NCI-H82 treated with DMSO at 0.1 percent for 48 hours (cell line): ENCODE data around the gene LAMTOR2.
A peak's percentile ranks its signal among the peaks of the same experiment; 100 is the strongest.
"Not testable (repeated sequence)": the region's sequence is repeated elsewhere in the genome, so short reads cannot be mapped to it uniquely, and the experiment has no call there.

Experiments used
- DNase-seq: peaks from one replicate; lab custom pipeline; 2025; ENCODE audit not compliant: unreplicated experiment; lab: John Stamatoyannopoulos, UW

Gene LAMTOR2

GRCh38 chr1:156054500-156055280 is at the start of gene LAMTOR2:
Gene LAMTOR2 (plus strand): TSS chr1:156054782. CDS start chr1:156054890, 108 bp downstream.
- DNase-seq, result peak; percentile 99

GRCh38 chr1:156004843-156005584 is 49.6 kb upstream of the LAMTOR2 start:
- DNase-seq, result no peak

- DNase-seq, result no peak
These were observed 47.8 kb upstream of the LAMTOR2 start for GRCh38 chr1:156006666-156007376.

- DNase-seq, result no peak
These were observed 45.2 kb upstream of the LAMTOR2 start for GRCh38 chr1:156009404-156009803.

GRCh38 chr1:156012051-156012817 is 42.3 kb upstream of the LAMTOR2 start:
- no peak for DNase-seq

- DNase-seq, result no peak
These were observed 39.8 kb upstream of the LAMTOR2 start for GRCh38 chr1:156014829-156015228.

- DNase-seq, result no peak
These were observed 34.7 kb upstream of the LAMTOR2 start for GRCh38 chr1:156019946-156020292.

GRCh38 chr1:156020293-156021092 is 34.1 kb upstream of the LAMTOR2 start, which contains the start of gene SSR2:
Gene SSR2 (minus strand): TSS chr1:156020951. CDS start chr1:156020167, 784 bp downstream.
- DNase-seq, result peak; percentile 93

- no peak for DNase-seq
These were observed 33.5 kb upstream of the LAMTOR2 start for GRCh38 chr1:156021093-156021428.

GRCh38 chr1:156021954-156022353 is 32.6 kb upstream of the LAMTOR2 start:
- DNase-seq, result no peak

GRCh38 chr1:156024801-156025200 is 29.8 kb upstream of the LAMTOR2 start:
- DNase-seq, result no peak

- DNase-seq, result peak; percentile 54
These were observed 28.7 kb upstream of the LAMTOR2 start for GRCh38 chr1:156025876-156026275.

GRCh38 chr1:156026588-156026987 is 28.0 kb upstream of the LAMTOR2 start:
- DNase-seq, result no peak

GRCh38 chr1:156033011-156033410 is 21.6 kb upstream of the LAMTOR2 start:
- DNase-seq, result no peak

- not testable (repeated sequence) for DNase-seq
These were observed 19.6 kb upstream of the LAMTOR2 start for GRCh38 chr1:156034991-156035390.

GRCh38 chr1:156042828-156043227 is 11.8 kb upstream of the LAMTOR2 start:
- no peak for DNase-seq

- DNase-seq, result no peak
These were observed 9.5 kb upstream of the LAMTOR2 start for GRCh38 chr1:156045076-156045475.

GRCh38 chr1:156048663-156049258 is 5.8 kb upstream of the LAMTOR2 start:
- DNase-seq, result no peak

- no peak for DNase-seq
These were observed 4.2 kb upstream of the LAMTOR2 start for GRCh38 chr1:156050376-156050775.
